ENCODE measurements around the gene BTG3.

The BTG3 gene, protein sequence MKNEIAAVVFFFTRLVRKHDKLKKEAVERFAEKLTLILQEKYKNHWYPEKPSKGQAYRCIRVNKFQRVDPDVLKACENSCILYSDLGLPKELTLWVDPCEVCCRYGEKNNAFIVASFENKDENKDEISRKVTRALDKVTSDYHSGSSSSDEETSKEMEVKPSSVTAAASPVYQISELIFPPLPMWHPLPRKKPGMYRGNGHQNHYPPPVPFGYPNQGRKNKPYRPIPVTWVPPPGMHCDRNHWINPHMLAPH

DNA sequence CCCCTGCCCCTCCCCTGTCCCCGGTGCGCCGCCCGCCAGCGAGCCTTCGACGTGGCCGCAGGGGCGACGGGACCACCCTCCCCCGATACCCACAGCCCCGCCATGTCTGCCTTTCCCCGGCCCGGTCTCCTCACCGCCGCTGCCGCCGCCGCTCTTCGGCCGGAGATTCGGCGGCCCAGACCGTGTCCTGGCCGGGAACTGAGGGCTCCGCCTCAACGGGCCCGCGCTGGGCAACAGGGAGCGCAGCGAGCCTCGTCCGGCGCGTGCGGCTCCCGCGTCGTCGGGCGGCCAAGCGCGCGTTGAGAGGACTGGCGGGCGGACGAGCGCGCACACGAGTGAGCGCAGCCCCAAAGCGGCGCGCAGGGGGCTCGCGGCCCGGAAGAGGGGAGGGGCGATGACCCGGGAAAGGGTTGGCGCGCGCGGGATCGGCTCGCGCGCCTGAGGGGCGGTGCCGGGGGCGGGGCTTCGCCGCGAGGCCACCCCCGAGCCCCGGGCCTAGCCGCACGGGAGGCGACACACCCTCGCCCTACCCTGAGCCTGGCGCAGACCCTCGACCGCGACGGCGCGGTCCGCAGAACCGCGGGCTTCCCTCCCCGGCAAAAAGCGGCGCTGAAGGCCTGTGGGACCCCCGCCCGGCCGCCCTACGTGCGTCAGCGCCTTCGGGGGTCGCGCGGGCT, at the start of gene BTG3:
BTG3 (minus strand) TSS at position 337 of the 677 bp plus-strand sequence. CDS start 3,757 bp downstream, outside the sequence.
- peak; percentile 95 for DNase-seq (ENCODE audit: low spot score)

DNA sequence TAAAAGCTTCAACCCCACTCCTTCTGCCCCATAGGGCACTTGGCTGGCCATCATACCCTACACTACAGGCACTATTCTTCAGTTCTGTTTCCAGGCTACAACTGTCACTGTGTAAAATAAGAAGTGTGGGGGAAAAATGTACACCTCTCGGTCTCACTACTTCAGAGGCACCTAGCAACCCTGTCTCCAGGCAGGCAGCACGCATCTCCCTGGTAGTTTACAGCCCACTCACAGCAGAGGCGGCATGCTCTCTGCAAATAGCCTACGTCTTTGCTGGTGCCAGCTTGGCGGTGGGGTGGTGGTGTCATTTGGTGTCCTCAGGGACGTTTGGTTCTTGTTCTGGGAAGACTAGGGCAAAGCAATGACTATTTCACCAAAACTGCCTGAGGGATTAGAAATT, 48.2 kb upstream of the BTG3 start:
- DNase-seq (ENCODE audit: low spot score) (no peak), FAIRE-seq (no peak)

More for the DNA sequence above, at the start of gene BTG3:
- FAIRE-seq = peak; percentile 17

DNA sequence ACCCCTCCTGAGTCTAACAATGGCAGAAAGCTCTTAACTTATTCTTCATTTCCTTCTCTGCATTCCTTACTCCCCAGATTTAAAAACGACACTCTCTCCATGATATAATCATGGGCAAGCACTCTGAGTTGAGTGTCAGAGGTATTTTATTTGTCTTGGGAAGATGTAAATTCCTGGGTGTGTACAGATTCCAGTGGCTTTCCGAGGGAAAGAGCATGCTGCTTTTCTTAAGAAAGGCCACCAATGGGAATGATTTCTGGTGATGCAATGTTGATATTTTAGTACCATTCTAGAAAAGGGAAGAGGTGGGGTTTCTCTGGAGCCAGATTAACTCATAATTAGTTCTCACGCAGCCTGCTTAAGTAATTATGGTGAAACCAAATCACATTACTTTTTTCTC, 47.8 kb upstream of the BTG3 start:
- peak; percentile 32 for DNase-seq (ENCODE audit: low spot score)

DNA sequence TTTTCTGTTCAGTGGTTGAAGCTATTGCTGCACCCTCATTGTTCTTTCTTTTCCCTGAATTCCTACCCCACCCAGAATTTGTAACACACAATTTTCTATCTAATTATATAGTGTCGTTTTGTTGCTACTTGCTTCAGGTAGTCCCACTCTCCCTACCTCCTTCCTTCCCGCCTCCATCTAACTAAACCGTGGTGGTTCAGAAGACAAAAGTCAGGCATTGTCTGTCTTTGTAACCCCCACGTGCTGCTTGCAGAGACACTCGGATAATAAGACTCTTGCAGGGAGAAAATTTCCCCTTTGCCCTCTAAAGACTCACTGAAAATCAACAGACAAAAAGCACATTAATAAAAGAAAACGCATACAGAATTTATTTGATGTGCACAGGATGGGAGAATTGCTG, 46.2 kb upstream of the BTG3 start:
- FAIRE-seq = no peak

More for the DNA sequence above, 47.8 kb upstream of the BTG3 start:
- FAIRE-seq = no peak

DNA sequence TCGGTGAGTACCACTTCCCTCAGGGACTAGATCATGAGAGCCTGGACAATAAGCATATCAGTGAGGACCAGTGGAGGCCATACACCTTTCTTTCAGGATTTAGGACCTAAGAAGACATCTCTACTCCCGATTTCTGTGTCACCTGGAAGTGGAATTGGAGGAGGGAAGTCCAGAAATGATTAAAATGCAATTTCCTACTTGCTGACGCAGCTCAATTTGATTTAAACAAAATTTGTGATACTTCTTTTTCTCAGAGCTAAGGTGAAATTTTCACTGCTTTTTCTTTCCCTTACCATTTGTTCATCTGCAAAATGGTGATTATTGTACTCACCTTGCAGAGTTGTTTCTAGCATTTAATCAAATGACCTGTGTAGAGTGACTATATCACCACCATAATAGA, 38.8 kb upstream of the BTG3 start:
- no peak for FAIRE-seq
- DNase-seq (ENCODE audit: low spot score) = no peak

More for the DNA sequence above, 46.2 kb upstream of the BTG3 start:
- no peak for DNase-seq (ENCODE audit: low spot score)

DNA sequence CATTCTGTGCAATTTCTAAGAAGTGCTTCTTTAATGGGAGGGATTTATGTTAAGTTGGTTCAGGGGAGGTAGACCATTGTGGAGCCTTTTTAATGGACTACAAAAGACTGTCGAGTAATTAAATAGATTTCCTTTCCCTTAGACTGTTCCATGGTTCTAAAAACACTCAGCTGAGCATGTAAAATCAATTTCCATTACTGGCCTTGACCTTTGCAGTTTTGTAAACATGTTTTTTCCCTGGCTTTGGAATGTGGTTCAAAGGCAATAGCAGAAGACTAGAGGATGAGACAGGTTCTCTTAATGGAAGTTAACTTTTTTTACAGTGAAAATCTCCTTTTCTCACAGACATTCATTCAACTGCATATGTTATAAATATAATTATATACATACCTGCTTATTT, 37.6 kb upstream of the BTG3 start:
- no peak for DNase-seq (ENCODE audit: low spot score)
- FAIRE-seq = no peak

DNA sequence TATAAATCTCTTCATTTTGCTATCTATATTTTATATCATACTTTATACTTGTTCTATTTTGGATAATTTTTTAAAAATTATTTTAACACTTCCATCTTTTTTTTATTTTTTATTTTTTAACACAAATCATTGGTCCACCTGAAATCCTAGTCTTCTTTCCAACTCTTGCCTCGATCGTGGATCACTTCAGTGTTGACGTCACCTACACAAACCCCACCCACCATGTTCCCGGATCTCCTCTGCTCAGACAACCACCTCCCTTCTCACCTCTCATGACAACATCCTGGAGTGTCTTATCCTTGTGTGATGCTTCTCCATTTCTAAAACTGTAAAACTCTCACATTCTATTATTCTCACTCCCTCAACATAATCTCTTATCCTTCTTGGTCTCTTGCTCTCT, 34.1 kb upstream of the BTG3 start:
- FAIRE-seq (no peak), DNase-seq (ENCODE audit: low spot score) (peak; percentile 9)

DNA sequence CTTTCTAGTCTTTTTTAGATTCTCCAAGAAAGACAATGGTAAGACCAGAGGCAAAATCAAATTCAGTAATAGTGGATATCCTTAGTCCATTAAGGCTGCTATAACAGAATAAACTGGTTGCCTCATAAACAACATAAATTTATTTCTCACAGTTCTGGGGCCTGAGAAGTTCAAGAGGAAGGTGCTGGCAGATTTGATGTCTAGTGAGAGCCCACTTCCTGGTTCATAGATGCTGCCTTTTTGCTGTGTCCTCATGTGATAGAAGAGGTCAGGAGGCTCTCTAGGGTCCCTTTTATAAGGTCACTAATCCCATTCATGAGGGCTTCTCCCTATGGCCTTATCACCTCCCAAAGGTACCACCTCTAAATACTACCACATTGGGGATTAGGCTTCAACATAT, 31.5 kb upstream of the BTG3 start:
- FAIRE-seq (no peak), DNase-seq (ENCODE audit: low spot score) (no peak)

DNA sequence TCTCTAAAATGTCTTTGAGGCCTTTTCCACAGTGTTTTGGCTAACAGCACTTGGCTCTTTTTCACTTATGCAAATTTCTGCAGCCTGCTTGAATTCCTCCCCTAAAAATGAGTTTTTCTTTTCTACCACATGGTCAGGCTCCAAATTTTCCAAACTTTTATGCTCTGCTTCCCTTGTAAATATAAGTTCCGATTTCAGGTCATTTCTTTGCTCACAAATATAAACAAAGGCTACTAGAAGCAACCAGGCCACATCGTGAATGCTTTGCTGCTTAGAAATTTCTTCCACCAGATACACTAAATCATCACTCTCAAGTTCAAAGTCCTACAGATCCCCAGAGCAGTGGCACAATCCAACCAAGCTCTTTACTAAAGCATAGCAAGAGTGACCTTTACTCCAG, 28.1 kb upstream of the BTG3 start:
- DNase-seq (ENCODE audit: low spot score) = no peak
- FAIRE-seq = no peak

DNA sequence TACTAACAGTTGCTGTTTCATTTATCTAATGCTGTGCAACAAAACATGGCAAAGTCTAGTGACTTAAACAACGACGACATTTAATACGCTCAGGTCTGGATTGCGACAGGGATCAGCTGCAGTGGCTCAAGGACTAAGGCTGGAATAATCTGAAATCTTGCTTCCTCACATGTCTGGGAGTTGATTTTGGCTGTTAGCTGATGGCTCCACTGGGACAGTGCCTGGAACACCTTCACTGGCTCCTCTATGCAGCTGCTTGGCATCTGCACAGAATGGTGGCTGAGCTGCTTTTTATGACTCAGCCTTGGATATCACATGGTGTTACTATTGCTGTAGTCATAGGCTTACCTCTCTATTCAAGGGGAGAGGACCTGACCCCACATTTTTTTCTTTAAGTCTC, 24.0 kb upstream of the BTG3 start:
- peak; percentile 12 for DNase-seq (ENCODE audit: low spot score)
- no peak for FAIRE-seq

DNA sequence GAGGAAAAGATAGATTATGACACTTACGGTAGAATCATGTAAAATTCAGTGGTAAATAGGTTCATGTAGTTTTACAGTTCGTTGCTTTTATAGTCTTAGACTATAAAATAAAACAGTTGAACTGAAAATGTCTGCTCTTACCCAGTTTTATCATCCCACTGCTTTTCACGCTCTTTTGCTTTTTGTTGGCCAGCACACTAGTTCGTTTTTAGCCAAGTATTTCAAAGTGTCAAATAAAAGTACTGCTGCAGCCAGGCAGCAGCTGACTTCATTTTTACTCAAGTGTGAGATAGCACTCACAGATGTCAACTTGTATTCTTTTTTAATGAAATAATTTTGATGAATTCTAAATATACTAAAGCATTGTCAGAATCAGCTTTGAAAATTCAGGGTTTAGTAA, 18.5 kb upstream of the BTG3 start:
- FAIRE-seq (no peak), DNase-seq (ENCODE audit: low spot score) (no peak)

DNA sequence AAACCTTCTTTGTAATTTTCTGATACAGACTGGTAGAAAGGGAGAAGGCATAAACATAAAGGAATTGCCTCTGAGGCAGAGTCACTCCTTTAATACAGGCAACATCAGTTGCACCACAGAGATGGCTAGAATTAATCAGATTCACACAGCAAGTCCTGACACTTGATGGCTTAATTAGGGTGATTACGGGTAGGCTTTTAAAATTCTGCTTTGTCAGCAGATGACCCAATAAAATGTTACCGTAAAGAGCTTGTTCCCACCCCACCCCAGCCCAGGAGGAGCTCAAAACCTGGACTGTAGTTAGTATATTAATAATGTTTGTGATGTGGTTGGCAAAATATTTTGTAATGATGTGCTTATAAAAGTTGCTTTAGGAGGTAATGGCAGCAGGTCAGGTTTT, 9.3 kb upstream of the BTG3 start:
- FAIRE-seq = no peak
- no peak for DNase-seq (ENCODE audit: low spot score)

DNA sequence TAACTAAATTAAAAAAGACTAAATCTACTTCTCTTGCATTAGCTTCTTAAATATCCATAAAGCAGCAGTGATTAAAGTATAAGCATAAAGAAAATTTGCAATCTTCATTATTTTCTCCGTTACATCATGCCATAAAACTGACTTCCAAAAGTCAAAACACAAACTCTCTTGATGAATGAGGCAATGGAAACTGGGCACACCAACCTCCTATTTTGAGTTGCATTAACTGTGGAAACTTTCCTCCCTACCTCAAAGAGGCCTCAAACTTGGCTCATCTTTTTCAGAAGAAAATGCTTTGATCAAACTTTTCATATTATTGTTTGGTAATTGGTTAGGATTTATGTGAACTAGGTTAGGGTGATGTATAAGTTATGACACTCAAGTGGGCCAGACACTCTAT, 4.1 kb upstream of the BTG3 start:
- FAIRE-seq = no peak
- no peak for DNase-seq (ENCODE audit: low spot score)

DNA sequence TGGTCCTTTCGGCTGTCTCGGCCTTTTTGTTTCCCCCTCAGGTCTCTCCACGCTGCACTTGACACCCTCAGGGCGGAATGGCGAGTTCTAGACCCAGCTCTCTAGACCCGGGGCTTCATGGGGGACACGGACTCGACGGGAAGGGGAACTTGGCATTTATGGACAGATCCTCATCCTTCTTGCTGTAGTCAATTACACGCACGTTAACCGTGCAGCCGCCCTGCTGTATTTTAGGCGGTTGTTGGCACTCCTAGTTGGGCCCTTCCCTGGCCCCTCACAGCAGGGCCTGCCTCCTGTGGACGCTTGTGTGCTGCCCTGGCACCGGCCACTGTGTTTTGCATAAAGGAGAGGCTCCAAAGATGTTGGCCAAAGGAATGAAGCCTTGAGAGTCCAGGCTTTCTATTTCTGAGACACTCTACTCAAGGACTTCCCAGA, 558 bp upstream of the BTG3 start:
- peak; percentile 25 for DNase-seq (ENCODE audit: low spot score)
- no peak for FAIRE-seq

DNA sequence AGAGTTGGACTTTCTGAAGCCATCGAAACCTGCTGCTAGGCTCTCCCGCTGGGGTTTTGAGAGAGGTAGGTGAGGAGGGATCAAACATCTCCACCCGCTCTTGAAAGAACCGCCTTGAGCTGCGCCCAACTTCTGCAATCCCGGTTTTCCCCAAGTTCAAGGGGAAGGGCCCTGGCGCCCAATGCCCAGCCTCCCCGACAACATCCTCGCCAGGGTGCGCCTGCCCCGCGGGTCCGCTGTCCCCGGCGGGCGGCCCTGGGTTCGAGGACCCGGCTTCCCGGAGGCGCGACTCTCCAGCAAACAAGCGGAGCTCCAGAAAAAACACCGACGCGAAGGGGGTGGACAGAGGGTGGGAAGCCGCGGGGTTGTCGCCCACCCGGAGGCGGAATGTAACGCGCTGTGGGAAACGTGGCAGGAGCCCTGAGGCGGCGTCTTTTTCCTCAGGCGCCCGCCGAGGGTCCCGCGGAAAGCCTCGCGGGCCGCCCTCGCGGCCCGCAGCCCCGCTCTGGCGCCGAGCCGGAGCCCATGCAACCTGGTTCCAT, 607 bp downstream of the BTG3 start:
- peak; percentile 35 for DNase-seq (ENCODE audit: low spot score)
- FAIRE-seq = no peak

DNA sequence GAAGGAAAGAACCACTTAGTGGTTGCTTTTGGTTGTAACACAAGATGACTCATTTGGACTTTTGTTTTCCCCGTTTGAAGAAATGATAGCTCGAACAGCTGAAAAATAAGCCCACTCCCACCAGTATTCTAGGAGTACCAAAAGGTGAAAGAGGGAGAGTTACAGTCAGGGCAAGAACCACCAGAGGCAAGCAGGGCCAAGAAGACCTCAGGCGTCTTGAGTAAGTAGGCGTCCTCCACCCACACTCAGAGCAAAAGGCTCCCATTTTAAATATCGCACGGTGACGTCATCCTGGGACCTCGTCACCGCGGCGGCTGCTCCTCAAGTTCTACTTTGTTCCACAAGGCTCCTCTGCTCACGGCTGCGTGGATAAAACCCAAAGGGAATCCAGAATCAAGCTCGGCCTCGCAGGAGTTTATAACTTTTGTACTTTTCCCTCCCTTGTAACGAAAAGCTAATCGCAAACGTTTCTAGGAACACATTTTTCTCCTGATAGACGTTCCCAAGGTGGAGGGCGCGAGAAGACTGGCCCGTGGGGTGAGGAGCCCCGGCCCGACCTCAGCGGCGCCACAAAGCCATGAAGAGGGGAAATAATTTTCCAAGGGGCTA, 1.2 kb downstream of the BTG3 start:
- DNase-seq (ENCODE audit: low spot score) = peak; percentile 74
- no peak for FAIRE-seq

DNA sequence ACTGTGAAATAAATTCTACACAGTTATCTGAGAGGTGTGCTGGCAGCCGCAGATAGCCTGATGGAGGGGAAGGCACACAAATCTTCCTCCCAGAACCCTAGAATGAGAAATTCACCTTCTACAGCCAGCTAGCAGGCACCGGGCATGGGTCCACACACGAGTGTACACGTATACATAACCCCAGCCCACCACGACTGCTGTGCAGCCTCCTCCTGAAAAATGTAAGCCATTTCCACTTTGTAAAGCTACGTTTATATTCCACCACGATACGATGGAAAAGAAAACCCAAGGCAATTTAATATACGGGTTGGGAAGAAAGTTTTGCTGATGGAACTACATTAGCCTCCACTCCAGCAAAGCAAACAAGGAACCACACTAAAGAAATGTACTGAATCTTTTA, 1.8 kb downstream of the BTG3 start:
- DNase-seq (ENCODE audit: low spot score) = peak; percentile 4

DNA sequence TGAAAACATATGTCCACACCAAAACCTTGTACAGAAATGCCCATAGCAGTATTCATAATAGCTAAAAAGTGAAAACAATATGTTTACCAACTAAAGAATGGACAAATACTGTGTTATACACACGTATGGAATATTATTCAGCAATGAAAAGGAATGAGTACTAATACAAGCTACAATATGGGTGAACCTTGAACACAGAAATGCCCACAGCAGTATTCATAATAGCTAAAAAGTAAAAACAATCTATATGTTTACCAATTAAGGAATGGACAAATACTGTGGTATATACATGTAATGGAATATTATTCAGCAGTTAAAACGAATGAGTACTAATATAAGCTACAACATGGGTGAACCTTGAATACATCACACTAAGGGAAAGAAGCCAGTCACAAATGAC, 3.0 kb downstream of the BTG3 start:
- no peak for DNase-seq (ENCODE audit: low spot score)
- no peak for FAIRE-seq

More for the DNA sequence above, 1.8 kb downstream of the BTG3 start:
- no peak for FAIRE-seq

DNA sequence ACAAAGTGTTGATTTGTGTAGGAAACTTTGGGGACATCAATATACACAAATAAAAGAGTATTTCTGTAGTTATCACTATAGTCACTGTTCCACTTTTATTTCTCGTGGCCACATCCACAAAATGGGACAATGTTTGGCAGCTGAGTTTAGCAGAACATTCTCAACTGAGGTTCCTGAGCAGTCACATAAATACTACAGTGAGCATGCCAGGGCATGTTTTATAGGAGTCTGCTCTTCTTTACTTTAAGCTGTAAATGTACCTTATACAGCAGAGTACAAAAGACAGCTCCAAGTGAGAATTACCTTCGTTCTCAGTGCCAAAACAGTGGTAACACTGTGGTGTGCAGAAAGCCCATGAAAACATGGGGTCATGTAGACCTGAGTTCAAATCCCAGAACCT, 5.0 kb downstream of the BTG3 start:
- DNase-seq (ENCODE audit: low spot score) (no peak), FAIRE-seq (no peak)

DNA sequence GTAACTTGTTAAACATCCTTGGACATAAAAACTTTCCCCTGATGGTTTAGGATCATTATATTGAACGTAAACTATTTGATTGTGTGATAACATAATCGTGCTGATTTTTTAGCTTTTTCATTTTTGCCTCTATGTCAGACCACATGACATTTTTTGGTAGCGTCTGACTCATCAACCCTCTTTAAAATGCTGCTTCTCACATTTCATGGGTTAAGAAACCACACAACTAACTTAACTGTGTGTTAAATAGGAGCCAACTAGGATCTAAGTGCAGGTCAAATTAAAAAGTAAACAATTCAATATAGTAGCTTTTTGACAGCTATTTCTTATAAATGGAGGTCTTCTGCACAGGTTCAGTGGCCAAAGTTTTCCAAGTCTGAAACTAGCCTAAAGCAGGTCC, 9.8 kb downstream of the BTG3 start:
- DNase-seq (ENCODE audit: low spot score) = peak; percentile 12
- no peak for FAIRE-seq

DNA sequence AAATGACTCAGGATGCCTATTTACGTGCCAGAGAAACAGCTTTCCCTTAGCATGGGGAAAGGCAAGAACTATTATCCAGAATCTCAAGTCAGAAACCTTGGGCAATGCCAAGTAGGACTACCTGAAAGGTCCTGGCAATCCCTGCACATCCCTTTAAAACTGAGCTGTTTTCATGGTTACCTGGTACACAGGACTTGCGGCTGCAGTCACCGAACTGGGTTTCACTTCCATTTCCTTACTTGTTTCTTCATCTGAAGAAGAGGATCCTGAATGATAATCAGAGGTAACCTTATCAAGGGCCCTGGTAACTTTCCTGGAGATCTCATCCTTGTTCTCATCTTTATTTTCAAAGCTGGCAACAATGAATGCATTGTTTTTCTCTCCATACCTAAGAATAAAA, 14.3 kb downstream of the BTG3 start:
- no peak for FAIRE-seq

DNA sequence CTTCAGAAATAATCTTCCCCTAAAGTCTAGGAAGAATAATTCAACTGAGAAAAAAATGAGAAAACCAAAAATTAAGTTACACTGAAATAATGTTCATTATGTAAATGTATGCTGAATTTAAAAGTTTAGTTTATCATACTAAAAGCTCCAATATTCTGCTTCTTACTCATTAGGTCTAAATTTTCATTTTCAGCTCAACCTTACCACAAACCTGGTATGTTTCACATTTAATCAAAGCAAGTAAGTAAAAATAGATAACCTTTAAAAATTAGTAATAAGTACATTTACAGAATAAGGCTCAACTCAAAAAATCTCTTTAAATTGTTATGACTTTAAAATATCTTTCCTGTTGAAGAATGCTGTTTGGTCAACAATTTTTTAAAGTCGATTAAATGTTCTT, 15.0 kb downstream of the BTG3 start:
- no peak for FAIRE-seq
- no peak for DNase-seq (ENCODE audit: low spot score)

More for the DNA sequence above, 14.3 kb downstream of the BTG3 start:
- DNase-seq (ENCODE audit: low spot score) = no peak
